Stimulated activated CD4-positive, alpha-beta T cell treated with anti-CD3 and anti-CD28 coated beads, Interleukin-2, amount 100 ng/mL, for 48 hours (primary cell): ENCODE measurements around the gene NR5A2.
"Not testable (repeated sequence)": the region's sequence is repeated elsewhere in the genome, so short reads cannot be mapped to it uniquely, and the experiment has no call there.

Source experiments
- DNase-seq, 2 donors: peaks; one replicate each; pipeline ENCODE4 v3.0.0-alpha.2; 2020

NR5A2 gene

GRCh38 chr1:200172311-200172710 is 144.8 kb downstream of the NR5A2 start:
- DNase-seq, result no peak

GRCh38 chr1:200173097-200173618 is 145.6 kb downstream of the NR5A2 start:
- DNase-seq, result no peak

GRCh38 chr1:200174525-200175295 is 147.2 kb downstream of the NR5A2 start:
- DNase-seq, result no peak

- no peak for DNase-seq
Measured at GRCh38 chr1:200176181-200176580, 148.7 kb downstream of the NR5A2 start.

GRCh38 chr1:200176798-200177197 is 149.3 kb downstream of the NR5A2 start:
- DNase-seq, result no peak

- no peak for DNase-seq
Measured at GRCh38 chr1:200178340-200178739, 150.8 kb downstream of the NR5A2 start.

- DNase-seq, result no peak
Measured at GRCh38 chr1:200179126-200179780, 151.7 kb downstream of the NR5A2 start.

- no peak for DNase-seq
Measured at GRCh38 chr1:200179781-200180160, 152.3 kb downstream of the NR5A2 start.

- no peak for DNase-seq
Measured at GRCh38 chr1:200180821-200181220, 153.3 kb downstream of the NR5A2 start.

- no peak for DNase-seq
Measured at GRCh38 chr1:200181861-200182260, 154.4 kb downstream of the NR5A2 start.

GRCh38 chr1:200182701-200183100 is 155.2 kb downstream of the NR5A2 start:
- no peak for DNase-seq

- DNase-seq, result no peak
Measured at GRCh38 chr1:200183637-200184036, 156.1 kb downstream of the NR5A2 start.

- no peak for DNase-seq
Measured at GRCh38 chr1:200184196-200184595, 156.7 kb downstream of the NR5A2 start.

GRCh38 chr1:200185191-200185590 is 157.7 kb downstream of the NR5A2 start:
- not testable (repeated sequence) for DNase-seq

GRCh38 chr1:200187332-200187731 is 159.8 kb downstream of the NR5A2 start:
- not testable (repeated sequence) for DNase-seq

- DNase-seq, result no peak
Measured at GRCh38 chr1:200191993-200192392, 164.5 kb downstream of the NR5A2 start.

- no peak for DNase-seq
Measured at GRCh38 chr1:200194477-200194876, 167.0 kb downstream of the NR5A2 start.

- no peak for DNase-seq
Measured at GRCh38 chr1:200198236-200198635, 170.7 kb downstream of the NR5A2 start.

GRCh38 chr1:200205216-200205995 is 177.9 kb downstream of the NR5A2 start:
- DNase-seq, result no peak

GRCh38 chr1:200206340-200206739 is 178.8 kb downstream of the NR5A2 start:
- no peak for DNase-seq

GRCh38 chr1:200206761-200207160 is 179.3 kb downstream of the NR5A2 start:
- no peak for DNase-seq

GRCh38 chr1:200207711-200208126 is 180.2 kb downstream of the NR5A2 start:
- DNase-seq, result no peak

GRCh38 chr1:200211157-200211556 is 183.6 kb downstream of the NR5A2 start:
- no peak for DNase-seq
